Right ventricle myocardium superior (tissue), 1 donor: ENCODE data around the gene C10orf71. TPM values are rescaled to one million over a fixed set of nuclear protein-coding genes. Genes with fewer than 3 reads are reported as not detected.

ENCODE experiments used
- ATAC-seq: fragments of 200-7000 bp; cut with Tn5 transposase; one replicate; pipeline ENCODE4 v1.9.1; 2020; ENCODE audit warnings: mild to moderate bottlenecking; ENCODE audit not compliant: poor library complexity
- DNase-seq: peaks from one replicate; pipeline ENCODE4 v3.0.0-alpha.2; 2020
- intact Hi-C: fragments of 100-400 bp; cut with DNase I; formaldehyde crosslinking; loops from one replicate; pipeline ENCODE4 v1.11.2; 2022
- total RNA-seq: library from RNA; stranded (reverse); fragmentation: NEBNext Ultra II Directional; extraction: Animal tissue kit (Norgen Biotek cat#: 25700); gene quantifications from one replicate; pipeline ENCODE4 v1.2.1, GENCODE V29; 2021
- donor health status: DM: no; HTN: yes; CAD: no; lungs with severe emphysema.

C10orf71 gene
- total RNA-seq, 1 donor from 2014 or later: 108 TPM

GRCh38 chr10:49325131-49325915 lies 26.4 kb downstream of the C10orf71 start:
- DNase-seq: no peak

GRCh38 chr10:49325916-49326783 lies 27.2 kb downstream of the C10orf71 start:
- intact Hi-C loops: no loop called here
- DNase-seq (no peak), ATAC-seq (no peak)

More at GRCh38 chr10:49325131-49325915, 26.4 kb downstream of the C10orf71 start:
- no peak for ATAC-seq
- intact Hi-C loops: no loop called here

DNA sequence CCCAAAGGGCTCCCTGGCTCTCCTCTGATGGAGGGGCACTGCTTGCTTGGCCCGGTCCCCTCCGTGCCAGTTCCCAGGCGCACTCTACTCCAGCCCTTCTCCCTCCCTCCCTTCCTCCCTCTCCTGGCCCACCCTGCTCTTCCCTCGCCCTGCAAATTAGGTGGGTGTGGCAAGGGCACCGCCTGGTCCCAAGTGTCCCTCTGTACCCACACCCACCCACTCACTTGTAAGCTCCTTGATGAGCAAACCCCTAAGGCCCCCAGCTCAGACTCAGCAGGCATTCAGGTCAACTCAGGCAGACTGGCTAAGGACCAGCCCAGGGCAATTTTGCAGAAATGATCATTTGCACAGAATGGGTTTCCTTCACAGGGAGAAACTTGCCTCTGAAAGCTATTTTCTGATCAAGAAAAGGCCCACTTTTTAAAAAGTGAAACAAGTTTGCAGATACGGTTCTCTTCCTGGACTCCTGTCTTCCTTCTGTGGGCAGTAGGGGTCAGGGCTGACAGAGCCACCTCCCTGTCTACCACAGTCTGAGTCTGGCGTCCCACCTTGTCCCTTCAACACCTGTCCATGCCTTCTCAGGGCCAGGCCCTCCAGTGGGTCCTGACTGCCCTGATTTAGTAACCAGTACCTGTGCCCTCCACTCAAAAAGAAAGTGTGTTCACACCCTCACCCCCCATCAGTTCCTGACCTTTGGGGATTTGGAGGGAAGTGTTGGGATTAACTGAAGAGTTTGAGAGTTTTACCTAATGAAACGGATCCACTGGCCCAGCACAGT lies 28.3 kb downstream of the C10orf71 start:
- ATAC-seq (no peak), DNase-seq (no peak)
- intact Hi-C loops: no loop called here

DNA sequence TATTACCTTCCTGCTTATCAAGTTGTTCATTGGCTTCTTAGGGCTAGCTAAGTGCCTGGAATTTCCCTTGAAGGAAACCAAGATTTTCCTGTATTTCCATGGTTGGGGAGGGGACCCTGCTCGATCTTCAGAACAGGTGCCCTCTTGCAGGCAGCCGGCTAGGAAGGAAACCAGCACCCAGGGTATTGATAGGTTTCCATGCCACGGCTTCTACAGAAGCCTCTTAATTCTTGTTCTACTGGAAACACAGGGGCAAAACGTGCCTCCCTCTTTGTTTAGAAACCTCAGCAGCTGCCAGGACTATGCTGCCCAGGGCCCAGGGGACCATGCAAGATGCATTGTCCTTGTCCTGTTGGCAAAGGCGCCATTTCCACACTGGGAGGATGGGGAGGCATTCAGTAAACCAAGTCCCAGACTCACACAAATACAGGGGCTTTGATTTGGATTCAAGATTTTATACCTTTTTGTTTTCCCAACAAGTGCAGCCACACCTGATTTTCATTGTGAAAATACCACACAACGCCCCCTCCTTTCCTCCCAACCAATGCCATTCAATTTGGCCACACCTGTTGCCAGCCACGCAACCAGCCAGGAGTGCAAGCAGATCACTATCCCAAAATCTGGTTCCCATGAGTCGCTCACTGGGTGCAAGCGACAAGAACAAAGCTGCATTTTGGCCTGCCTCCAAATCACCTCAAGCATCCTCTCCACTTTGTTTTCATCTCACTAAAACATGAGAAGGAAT lies 29.6 kb downstream of the C10orf71 start:
- intact Hi-C loops: no loop called here
- no peak for ATAC-seq
- no peak for DNase-seq

- DNase-seq (no peak), ATAC-seq (no peak)
- intact Hi-C loops: no loop called here
These were observed 30.2 kb downstream of the C10orf71 start for GRCh38 chr10:49329146-49329505.

DNA sequence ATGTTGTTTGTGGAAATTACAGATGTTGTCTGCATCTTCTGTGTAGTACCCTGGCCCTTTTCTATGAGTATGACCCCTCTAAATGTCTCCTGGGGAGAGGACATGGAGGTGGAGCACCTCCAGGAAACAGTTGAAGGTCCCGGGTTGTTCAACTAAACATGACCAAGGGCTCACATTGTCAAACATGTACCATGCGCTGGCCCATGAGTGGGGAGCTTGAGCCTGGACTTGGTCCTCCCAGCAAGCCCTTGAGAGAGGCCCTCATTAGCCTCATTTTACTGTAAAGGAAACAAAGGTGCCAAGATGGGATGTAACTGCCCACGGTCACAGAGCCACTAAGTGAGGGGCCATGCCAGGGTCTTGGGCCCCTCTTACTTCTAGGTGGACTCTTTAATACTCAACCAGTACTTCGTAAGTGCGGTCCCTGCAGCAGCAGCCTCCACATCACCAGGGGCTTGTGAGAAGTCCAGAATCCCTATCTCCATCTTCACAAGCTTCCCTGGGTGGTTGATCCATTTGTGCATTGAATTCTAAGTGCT lies 31.2 kb downstream of the C10orf71 start:
- ATAC-seq (peak; percentile 7), DNase-seq (no peak)
- intact Hi-C loops: no loop called here

GRCh38 chr10:49331431-49331830 lies 32.5 kb downstream of the C10orf71 start:
- intact Hi-C loops: no loop called here
- ATAC-seq: no peak
- DNase-seq: no peak

- DNase-seq (no peak), ATAC-seq (no peak)
- intact Hi-C loops: no loop called here
These were observed 33.4 kb downstream of the C10orf71 start for GRCh38 chr10:49332333-49332732.

DNA sequence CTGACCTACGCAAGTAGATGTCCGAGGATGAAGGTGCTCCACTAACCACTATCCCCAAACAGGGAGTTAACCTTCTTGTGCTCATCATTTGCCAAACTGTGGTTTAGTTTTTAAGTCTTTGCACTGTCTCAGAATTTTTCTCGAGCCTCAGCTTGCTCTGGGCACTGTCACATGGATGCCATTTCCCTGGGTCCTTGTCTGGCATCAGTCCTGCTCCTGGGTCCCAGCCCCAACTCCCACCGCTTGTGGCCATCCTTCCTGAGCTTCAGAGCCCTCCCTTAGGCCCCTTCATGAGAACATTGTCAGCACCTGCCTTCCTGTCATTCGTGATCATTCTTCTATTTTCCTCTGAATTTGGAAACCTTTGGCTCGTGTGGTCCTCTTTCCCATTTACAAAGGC lies 33.8 kb downstream of the C10orf71 start:
- ATAC-seq (no peak), DNase-seq (no peak)
- intact Hi-C loops: no loop called here

- intact Hi-C loops: no loop called here
These were observed 34.2 kb downstream of the C10orf71 start for GRCh38 chr10:49333192-49333591.

DNA sequence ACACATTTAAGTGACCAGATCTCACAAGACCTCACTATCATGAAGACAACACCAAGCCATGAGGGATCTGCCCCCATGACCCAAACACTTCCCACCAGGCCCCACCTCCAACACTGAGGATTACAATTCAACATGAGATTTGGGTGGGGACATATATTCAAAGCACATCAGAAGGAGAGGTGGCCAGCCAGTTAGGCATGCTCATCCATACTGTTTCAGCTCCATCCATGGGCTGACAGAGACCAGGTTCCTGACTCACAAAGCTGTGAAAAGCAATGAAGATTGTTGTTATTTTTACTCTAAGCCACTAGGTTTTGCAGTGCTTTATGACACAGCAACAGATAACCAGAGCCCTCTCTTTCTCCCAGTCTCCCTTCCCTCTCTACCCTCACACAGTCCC lies 36.0 kb downstream of the C10orf71 start:
- ATAC-seq (no peak), DNase-seq (no peak)
- intact Hi-C loops: no loop called here

More at GRCh38 chr10:49333192-49333591, 34.2 kb downstream of the C10orf71 start:
- ATAC-seq (no peak), DNase-seq (no peak)

DNA sequence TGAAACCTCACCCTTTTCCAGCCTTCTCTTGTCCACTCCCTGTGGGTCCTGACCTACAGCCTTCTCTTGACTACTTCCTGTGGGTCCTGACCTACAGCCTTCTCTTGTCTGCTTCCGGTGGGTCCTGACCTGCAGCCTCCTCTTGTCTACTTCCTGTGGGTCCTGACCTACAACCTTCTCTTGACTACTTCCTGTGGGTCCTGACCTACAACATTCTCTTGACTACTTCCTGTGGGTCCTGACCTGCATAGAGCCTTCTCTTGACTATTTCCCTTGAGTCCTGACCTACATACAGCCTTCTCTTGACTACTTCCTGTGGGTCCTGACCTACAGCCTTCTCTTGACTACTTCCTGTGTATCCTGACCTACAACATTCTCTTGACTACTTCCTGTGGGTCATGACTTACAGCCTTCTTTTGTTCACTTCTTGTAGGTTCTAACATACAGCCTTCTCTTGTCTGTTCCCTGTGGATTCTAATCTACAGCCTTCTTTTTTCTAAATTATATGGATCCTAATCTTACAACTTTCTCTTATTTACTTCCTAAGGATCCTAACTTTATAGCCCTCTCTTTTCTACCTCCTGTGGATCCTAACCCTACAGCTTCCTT lies 36.5 kb downstream of the C10orf71 start:
- intact Hi-C loops: no loop called here
- ATAC-seq: no peak
- no peak for DNase-seq

DNA sequence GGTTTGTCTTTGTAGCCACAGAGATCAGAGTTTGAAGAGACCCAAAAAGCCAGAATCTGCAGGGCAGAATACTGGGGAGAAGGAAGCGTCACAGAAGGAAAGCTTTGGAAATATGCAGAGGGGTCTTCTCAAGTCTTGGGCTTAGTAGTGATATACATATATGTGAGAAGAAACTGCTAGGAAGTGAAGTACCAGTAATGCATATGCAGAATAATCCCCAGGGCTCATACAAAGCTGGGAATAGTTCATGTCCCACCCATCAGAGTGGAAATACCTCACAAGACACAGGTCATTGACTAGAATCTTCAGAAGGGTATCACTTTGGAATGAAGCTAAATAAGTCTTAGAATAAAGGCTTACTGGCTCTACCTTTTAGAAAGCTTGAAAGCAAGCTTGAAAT lies 39.6 kb downstream of the C10orf71 start:
- intact Hi-C loops: no loop called here
- ATAC-seq: no peak
- DNase-seq: no peak

- DNase-seq: no peak
- no peak for ATAC-seq
- intact Hi-C loops: no loop called here
These were observed 45.9 kb downstream of the C10orf71 start for GRCh38 chr10:49344840-49345239.

GRCh38 chr10:49347342-49347741 lies 48.4 kb downstream of the C10orf71 start:
- DNase-seq (no peak), ATAC-seq (no peak)
- intact Hi-C loops: no loop called here

- DNase-seq (no peak), ATAC-seq (no peak)
- intact Hi-C loops: no loop called here
These were observed 48.9 kb downstream of the C10orf71 start for GRCh38 chr10:49347827-49348226.

GRCh38 chr10:49348593-49348992 lies 49.6 kb downstream of the C10orf71 start:
- intact Hi-C loops: no loop called here
- DNase-seq (no peak), ATAC-seq (no peak)

DNA sequence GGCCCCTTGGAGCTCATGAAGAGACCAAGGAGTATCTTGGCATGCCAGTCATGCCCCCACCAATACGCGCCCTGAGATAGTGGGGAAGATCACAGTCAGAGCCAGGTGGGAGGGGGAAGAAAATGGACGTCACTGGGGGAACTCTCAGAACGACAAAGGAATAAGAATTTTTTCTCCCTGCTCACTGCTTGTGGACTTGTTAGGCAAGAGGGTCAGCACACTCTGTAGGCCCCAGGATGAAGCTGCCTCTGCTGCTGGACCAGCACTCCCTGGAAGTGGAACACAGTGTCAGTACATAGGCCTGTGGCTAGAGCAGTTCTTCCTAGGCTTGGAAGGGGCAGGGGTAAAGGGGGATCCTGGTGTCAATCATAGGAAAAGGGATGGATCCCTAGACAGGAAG lies 50.4 kb downstream of the C10orf71 start:
- intact Hi-C loops: no loop called here
- ATAC-seq: no peak

More for the DNA sequence above, 50.4 kb downstream of the C10orf71 start:
- DNase-seq: no peak
